Hepatocyte (in vitro differentiated cells): ENCODE measurements around the gene METRNL.

Experiments
- EZH2 ChIP-seq: fragments of 200-600 bp; sonication (generic); IDR thresholded peaks from 2 replicates; pipeline ENCODE4 v1.6.1; 2016; ENCODE audit warnings: antibody characterized with exemption, mild to moderate bottlenecking, borderline replicate concordance
- EZH2phosphoT487 ChIP-seq: fragments of 200-600 bp; sonication (generic); IDR thresholded peaks from one replicate; pipeline ENCODE4 v1.6.1; 2018; ENCODE audit warnings: antibody characterized with exemption, mild to moderate bottlenecking, low read depth, moderate library complexity; ENCODE audit not compliant: unreplicated experiment, severe bottlenecking
- TF ChIP-seq, protein P1 (sequence below): fragments of 200-600 bp; sonication (generic); IDR thresholded peaks from 2 replicates; pipeline ENCODE4 v1.5.1; 2016; ENCODE audit warnings: antibody characterized with exemption, mild to moderate bottlenecking; ENCODE audit not compliant: poor library complexity

DNA sequence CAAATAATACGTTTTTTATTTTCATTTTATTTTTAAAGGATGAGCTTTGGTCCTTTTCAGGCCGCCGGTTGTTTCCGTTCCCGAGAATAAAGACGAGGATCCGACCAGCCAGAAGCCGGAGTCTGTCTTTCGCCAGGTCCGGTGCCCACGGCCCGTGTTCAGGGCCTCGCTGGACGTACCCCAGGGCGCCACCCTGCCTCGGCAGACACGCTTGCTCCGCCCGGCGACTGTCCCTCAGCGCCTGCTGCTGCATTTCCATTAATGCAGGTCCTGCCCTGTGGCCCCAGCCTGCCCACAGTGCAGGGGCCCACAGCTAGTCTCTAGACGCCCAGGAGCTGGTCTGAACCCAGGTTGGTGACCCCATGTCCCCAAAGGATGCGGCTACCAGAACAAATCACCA, 15.6 kb downstream of the METRNL start:
- TF ChIP-seq, protein P1, sequence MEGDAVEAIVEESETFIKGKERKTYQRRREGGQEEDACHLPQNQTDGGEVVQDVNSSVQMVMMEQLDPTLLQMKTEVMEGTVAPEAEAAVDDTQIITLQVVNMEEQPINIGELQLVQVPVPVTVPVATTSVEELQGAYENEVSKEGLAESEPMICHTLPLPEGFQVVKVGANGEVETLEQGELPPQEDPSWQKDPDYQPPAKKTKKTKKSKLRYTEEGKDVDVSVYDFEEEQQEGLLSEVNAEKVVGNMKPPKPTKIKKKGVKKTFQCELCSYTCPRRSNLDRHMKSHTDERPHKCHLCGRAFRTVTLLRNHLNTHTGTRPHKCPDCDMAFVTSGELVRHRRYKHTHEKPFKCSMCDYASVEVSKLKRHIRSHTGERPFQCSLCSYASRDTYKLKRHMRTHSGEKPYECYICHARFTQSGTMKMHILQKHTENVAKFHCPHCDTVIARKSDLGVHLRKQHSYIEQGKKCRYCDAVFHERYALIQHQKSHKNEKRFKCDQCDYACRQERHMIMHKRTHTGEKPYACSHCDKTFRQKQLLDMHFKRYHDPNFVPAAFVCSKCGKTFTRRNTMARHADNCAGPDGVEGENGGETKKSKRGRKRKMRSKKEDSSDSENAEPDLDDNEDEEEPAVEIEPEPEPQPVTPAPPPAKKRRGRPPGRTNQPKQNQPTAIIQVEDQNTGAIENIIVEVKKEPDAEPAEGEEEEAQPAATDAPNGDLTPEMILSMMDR, result no peak
- TF ChIP-seq EZH2, result no peak
- no peak for TF ChIP-seq EZH2phosphoT487
